Activated T-helper 2 cell treated with anti-CD3 and anti-CD28 coated beads, Interferon-gamma antibody, Interleukin-2, Interleukin-4, amounts not matched to agents 10 μg/mL and 5 μg/mL and 100 μg/mL, durations not matched to agents 14 hours and 24 hours and 36 hours (primary cell): ENCODE data around the gene PARD3B. TPM values are rescaled to one million over a fixed set of nuclear protein-coding genes. Genes with fewer than 3 reads are reported as not detected.

Experiments used
- DNase-seq: peaks from one replicate; pipeline ENCODE4 v3.0.0; 2021; ENCODE audit warnings: low spot score
- H3K27ac Mint-ChIP-seq: one replicate; pipeline ENCODE4 v1.8.0; 2021; ENCODE audit warnings: mixed read lengths
- H3K27me3 Mint-ChIP-seq: one replicate; pipeline ENCODE4 v1.8.0; 2021; ENCODE audit warnings: low read depth, mixed read lengths
- H3K36me3 Mint-ChIP-seq: one replicate; pipeline ENCODE4 v1.8.0; 2021; ENCODE audit warnings: low read depth, mixed read lengths
- H3K4me1 Mint-ChIP-seq: one replicate; pipeline ENCODE4 v1.8.0; 2021; ENCODE audit warnings: low read depth, mixed read lengths
- H3K4me3 Mint-ChIP-seq: one replicate; pipeline ENCODE4 v1.8.0; 2021; ENCODE audit warnings: low read depth, mild to moderate bottlenecking, moderate library complexity, mixed read lengths
- H3K9me3 Mint-ChIP-seq: one replicate; pipeline ENCODE4 v1.8.0; 2021; ENCODE audit warnings: mixed read lengths
- intact Hi-C: fragments of 100-400 bp; cut with micrococcal nuclease; formaldehyde crosslinking; loops from one replicate; pipeline ENCODE4 v1.15.1; 2023
- total RNA-seq: library from RNA; stranded (reverse); gene quantifications from 2 replicates; pipeline ENCODE4 v1.2.3, GENCODE V29; 2022

Gene PARD3B
- total RNA-seq, 1 donor from 2014 or later = 0.39 TPM

- intact Hi-C loops = no loop called here
- no peaks in the 10 kb centered on the region for H3K9me3 Mint-ChIP-seq
- no peak overlapping the region for H3K27ac Mint-ChIP-seq
- H3K4me1 Mint-ChIP-seq = peaks cover 4% of the 10 kb centered on the region
- no peaks in the 10 kb centered on the region for H3K36me3 Mint-ChIP-seq
- no peak for DNase-seq
- no peak overlapping the region for H3K4me3 Mint-ChIP-seq
- peaks cover 3% of the 10 kb centered on the region for H3K27me3 Mint-ChIP-seq
Observed at GRCh38 chr2:205170399-205170798, 625.1 kb downstream of the PARD3B start.

GRCh38 chr2:205171261-205171940 lies 626.1 kb downstream of the PARD3B start:
- H3K27ac Mint-ChIP-seq = no peak overlapping the region
- H3K9me3 Mint-ChIP-seq = no peaks in the 10 kb centered on the region
- H3K4me1 Mint-ChIP-seq = peaks cover 4% of the 10 kb centered on the region
- intact Hi-C loops = no loop called here
- H3K36me3 Mint-ChIP-seq = no peaks in the 10 kb centered on the region
- DNase-seq = no peak
- no peak overlapping the region for H3K4me3 Mint-ChIP-seq
- H3K27me3 Mint-ChIP-seq = peaks cover 3% of the 10 kb centered on the region

GRCh38 chr2:205175831-205176230 lies 630.6 kb downstream of the PARD3B start:
- Mint-ChIP-seq H3K27ac (no peak overlapping the region), H3K9me3 (no peaks in the 10 kb centered on the region), H3K36me3 (no peaks in the 10 kb centered on the region), H3K4me1 (no peaks in the 10 kb centered on the region), H3K27me3 (peaks cover 3% of the 10 kb centered on the region), H3K4me3 (no peak overlapping the region)
- DNase-seq = no peak
- intact Hi-C loops = no loop called here

GRCh38 chr2:205176546-205176945 lies 631.3 kb downstream of the PARD3B start:
- no peaks in the 10 kb centered on the region for H3K9me3 Mint-ChIP-seq
- intact Hi-C loops = no loop called here
- no peak overlapping the region for H3K4me3 Mint-ChIP-seq
- H3K36me3 Mint-ChIP-seq = no peaks in the 10 kb centered on the region
- peaks cover 3% of the 10 kb centered on the region for H3K27me3 Mint-ChIP-seq
- no peak overlapping the region for H3K27ac Mint-ChIP-seq
- no peaks in the 10 kb centered on the region for H3K4me1 Mint-ChIP-seq
- DNase-seq = no peak

GRCh38 chr2:205177546-205177945 lies 632.3 kb downstream of the PARD3B start:
- no peaks in the 10 kb centered on the region for H3K4me1 Mint-ChIP-seq
- H3K4me3 Mint-ChIP-seq = no peak overlapping the region
- H3K27ac Mint-ChIP-seq = no peak overlapping the region
- H3K36me3 Mint-ChIP-seq = no peaks in the 10 kb centered on the region
- DNase-seq = no peak
- intact Hi-C loops = no loop called here
- H3K27me3 Mint-ChIP-seq = peaks cover 3% of the 10 kb centered on the region
- H3K9me3 Mint-ChIP-seq = no peaks in the 10 kb centered on the region

GRCh38 chr2:205180730-205181129 lies 635.5 kb downstream of the PARD3B start:
- DNase-seq = no peak
- Mint-ChIP-seq H3K9me3 (no peaks in the 10 kb centered on the region), H3K4me3 (no peak overlapping the region), H3K27ac (no peak overlapping the region), H3K27me3 (no peaks in the 10 kb centered on the region), H3K4me1 (no peaks in the 10 kb centered on the region), H3K36me3 (no peaks in the 10 kb centered on the region)
- intact Hi-C loops = no loop called here

- H3K9me3 Mint-ChIP-seq = no peaks in the 10 kb centered on the region
- H3K4me1 Mint-ChIP-seq = no peaks in the 10 kb centered on the region
- H3K27me3 Mint-ChIP-seq = no peaks in the 10 kb centered on the region
- intact Hi-C loops = no loop called here
- H3K36me3 Mint-ChIP-seq = no peaks in the 10 kb centered on the region
- H3K4me3 Mint-ChIP-seq = no peak overlapping the region
- DNase-seq = no peak
- H3K27ac Mint-ChIP-seq = no peak overlapping the region
Observed at GRCh38 chr2:205187731-205188130, 642.5 kb downstream of the PARD3B start.

GRCh38 chr2:205188239-205189138 lies 643.2 kb downstream of the PARD3B start:
- Mint-ChIP-seq H3K9me3 (no peaks in the 10 kb centered on the region), H3K4me3 (no peak overlapping the region), H3K4me1 (no peaks in the 10 kb centered on the region), H3K27ac (no peak overlapping the region), H3K27me3 (no peaks in the 10 kb centered on the region), H3K36me3 (no peaks in the 10 kb centered on the region)
- intact Hi-C loops = no loop called here
- DNase-seq = no peak

GRCh38 chr2:205189301-205189700 lies 644.0 kb downstream of the PARD3B start:
- no peaks in the 10 kb centered on the region for H3K27me3 Mint-ChIP-seq
- H3K27ac Mint-ChIP-seq = no peak overlapping the region
- H3K4me3 Mint-ChIP-seq = no peak overlapping the region
- no peaks in the 10 kb centered on the region for H3K4me1 Mint-ChIP-seq
- DNase-seq = no peak
- intact Hi-C loops = no loop called here
- H3K36me3 Mint-ChIP-seq = no peaks in the 10 kb centered on the region
- no peaks in the 10 kb centered on the region for H3K9me3 Mint-ChIP-seq

- Mint-ChIP-seq H3K9me3 (no peaks in the 10 kb centered on the region), H3K4me1 (no peaks in the 10 kb centered on the region), H3K4me3 (no peak overlapping the region), H3K27ac (no peak overlapping the region), H3K27me3 (no peaks in the 10 kb centered on the region), H3K36me3 (no peaks in the 10 kb centered on the region)
- no peak for DNase-seq
- intact Hi-C loops = no loop called here
Observed at GRCh38 chr2:205190528-205190927, 645.3 kb downstream of the PARD3B start.

- Mint-ChIP-seq H3K4me1 (peaks cover 4% of the 10 kb centered on the region), H3K27ac (no peak overlapping the region), H3K4me3 (no peak overlapping the region), H3K36me3 (no peaks in the 10 kb centered on the region), H3K9me3 (no peaks in the 10 kb centered on the region), H3K27me3 (no peaks in the 10 kb centered on the region)
- intact Hi-C loops = no loop called here
- DNase-seq = no peak
Observed at GRCh38 chr2:205193125-205193835, 648.0 kb downstream of the PARD3B start.

- Mint-ChIP-seq H3K36me3 (no peaks in the 10 kb centered on the region), H3K4me3 (no peak overlapping the region), H3K27me3 (no peaks in the 10 kb centered on the region), H3K27ac (no peak overlapping the region), H3K9me3 (no peaks in the 10 kb centered on the region), H3K4me1 (peaks cover 4% of the 10 kb centered on the region)
- intact Hi-C loops = no loop called here
- DNase-seq = no peak
Observed at GRCh38 chr2:205193836-205194228, 648.6 kb downstream of the PARD3B start.
